HCT116 (cell line): ENCODE measurements around the gene FREM1. TPM values are rescaled to one million over a fixed set of nuclear protein-coding genes. Genes with fewer than 3 reads are reported as not detected.

ENCODE experiments used
- ATAC-seq: fragments of 200-7000 bp; cut with Tn5 transposase; 2 replicates; pipeline ENCODE4 v1.9.1; 2020; ENCODE audit warnings: mild to moderate bottlenecking, moderate library complexity
- BruUV-seq: library from RNA; stranded (reverse); fragments of 400-500 nt; replicated peaks from 2 replicates; lab custom pipeline; 2021; lab: Mats Ljungman, UMichigan
- CTCF ChIA-PET: fragments of 300-600 bp; sonication (Branson Sonifier 250); formaldehyde crosslinking; loops from one replicate; lab custom pipeline; 2021; ENCODE audit warnings: antibody characterized with exemption; lab: Charles Lee
- POLR2A ChIA-PET: fragments of 300-600, 350-600 bp; sonication (Branson Sonifier 250); formaldehyde crosslinking; loops from one replicate; lab custom pipeline; 2021; ENCODE audit warnings: antibody characterized with exemption; lab: Charles Lee
- RAD21 ChIA-PET, 2 experiments: fragments of 300-600 bp; sonication (Branson Sonifier 250); formaldehyde crosslinking; loops; one replicate each; lab custom pipeline; 2023; ENCODE audit warnings: low total read pairs in 2 of 2; ENCODE audit not compliant: uncharacterized antibody in 2 of 2, unreplicated experiment in 2 of 2, low non-redundant PET in 1 of 2; lab: Charles Lee
- DNase-seq: peaks from one replicate; pipeline ENCODE4 v3.0.0-alpha.2; 2010; ENCODE audit warnings: low read depth, low spot score
- H2AFZ ChIP-seq: fragments of 200-600 bp; shearing (Covaris generic), sonication (generic); 2 replicates; pipeline ENCODE4 v1.6.1; 2017; ENCODE audit warnings: low read depth, mixed run types, mixed read lengths, antibody characterized with exemption, low read length; ENCODE audit not compliant: poor library complexity, severe bottlenecking
- H3K27ac ChIP-seq: 2 replicates; pipeline ENCODE4 v1.5.1; 2012; ENCODE audit warnings: low read depth, low read length
- H3K27me3 ChIP-seq: fragments of 200-600 bp; sonication (generic); 2 replicates; pipeline ENCODE4 v1.6.1; 2016; ENCODE audit warnings: mixed run types, low read length, mixed read lengths; ENCODE audit not compliant: insufficient read depth
- H3K36me3 ChIP-seq, 2 experiments: fragments of 200-500 bp in 1 of 2; fragments of 200-600 bp in 1 of 2; sonication (Bioruptor generic) in 1 of 2; sonication (generic) in 1 of 2; 2 replicates each; pipeline versions ENCODE4 v1.5.1 to v1.6.1; 2014 to 2016; ENCODE audit warnings: low read length in 2 of 2, inconsistent platforms in 1 of 2, mixed read lengths in 1 of 2, mixed run types in 1 of 2; ENCODE audit not compliant: insufficient read depth in 2 of 2, control insufficient read depth in 1 of 2
- H3K4me1 ChIP-seq, 2 experiments: fragments of 200-600 bp in 1 of 2; sonication (generic) in 1 of 2; 2 replicates each; pipeline versions ENCODE4 v1.5.1 to v1.6.1; 2012 to 2017; ENCODE audit warnings: low read length in 2 of 2, inconsistent platforms in 1 of 2, mild to moderate bottlenecking in 1 of 2, mixed read lengths in 1 of 2, mixed run types in 1 of 2, moderate library complexity in 1 of 2; ENCODE audit not compliant: insufficient read depth in 2 of 2, control insufficient read depth in 1 of 2
- H3K4me2 ChIP-seq: fragments of 200-600 bp; sonication (generic); 2 replicates; pipeline ENCODE4 v1.6.1; 2017; ENCODE audit warnings: mixed run types, low read length, mixed read lengths
- H3K4me3 ChIP-seq, 2 experiments: fragments of 200-600 bp in 1 of 2; sonication (generic) in 1 of 2; replicated peaks in 1 of 2; 2 replicates each; pipeline ENCODE4 v1.5.1; 2011 to 2016; ENCODE audit warnings: low read length in 2 of 2, control low read depth in 1 of 2, low read depth in 1 of 2, mild to moderate bottlenecking in 1 of 2, mixed read lengths in 1 of 2, mixed run types in 1 of 2
- H3K79me2 ChIP-seq: fragments of 200-600 bp; sonication (generic); 2 replicates; pipeline ENCODE4 v1.6.1; 2017; ENCODE audit warnings: mild to moderate bottlenecking, mixed run types, low read length, moderate library complexity, mixed read lengths; ENCODE audit not compliant: insufficient read depth
- H3K9ac ChIP-seq: fragments of 200-600 bp; sonication (generic); 2 replicates; pipeline ENCODE4 v1.6.1; 2016; ENCODE audit warnings: low read length, mixed read lengths
- H3K9me2 ChIP-seq: fragments of 200-600 bp; sonication (generic), shearing (Covaris generic); 2 replicates; pipeline ENCODE4 v1.6.1; 2017; ENCODE audit warnings: mixed run types, mild to moderate bottlenecking, moderate library complexity; ENCODE audit not compliant: insufficient read depth
- H3K9me3 ChIP-seq, 2 experiments: fragments of 200-500 bp in 1 of 2; fragments of 200-600 bp in 1 of 2; sonication (Bioruptor generic) in 1 of 2; sonication (generic) in 1 of 2; 2 replicates each; pipeline ENCODE4 v1.6.1; 2014 to 2017; ENCODE audit warnings: low read length in 2 of 2, mixed read lengths in 2 of 2, inconsistent platforms in 1 of 2, low read depth in 1 of 2, mild to moderate bottlenecking in 1 of 2, mixed run types in 1 of 2, moderate library complexity in 1 of 2; ENCODE audit not compliant: control insufficient read depth in 1 of 2, insufficient read depth in 1 of 2
- H4K20me1 ChIP-seq: fragments of 200-600 bp; sonication (generic), shearing (Covaris generic); 2 replicates; pipeline ENCODE4 v1.6.1; 2017; ENCODE audit warnings: mixed run types, mild to moderate bottlenecking, moderate library complexity; ENCODE audit not compliant: insufficient read depth
- CEBPB ChIP-seq: IDR thresholded peaks from 2 replicates; pipeline ENCODE4 v1.6.1; 2012; ENCODE audit warnings: low read depth
- CTCF ChIP-seq, 3 experiments: fragments of 200-600 bp in 1 of 3; sonication (generic) in 1 of 3; IDR thresholded peaks in 2 of 3; conservative IDR thresholded peaks in 1 of 3; 2 replicates each; pipeline ENCODE4 v1.5.1; 2012 to 2017; ENCODE audit warnings: low read depth in 2 of 3, low read length in 2 of 3, antibody characterized with exemption in 1 of 3, borderline replicate concordance in 1 of 3, control low read depth in 1 of 3, mild to moderate bottlenecking in 1 of 3, mixed read lengths in 1 of 3, mixed run types in 1 of 3, moderate library complexity in 1 of 3; ENCODE audit not compliant: insufficient read depth in 1 of 3
- ELF1 ChIP-seq: IDR thresholded peaks from 2 replicates; pipeline ENCODE4 v1.6.1; 2012; ENCODE audit warnings: low read depth, borderline replicate concordance
- EZH2 ChIP-seq: fragments of 200-600 bp; sonication (generic); IDR thresholded peaks from 2 replicates; pipeline ENCODE4 v1.6.1; 2017; ENCODE audit warnings: antibody characterized with exemption, mixed run types
- JUND ChIP-seq: IDR thresholded peaks from 2 replicates; pipeline ENCODE4 v1.6.1; 2012
- MAX ChIP-seq: IDR thresholded peaks from 2 replicates; pipeline ENCODE4 v1.6.1; 2012
- POLR2A ChIP-seq: IDR thresholded peaks from 2 replicates; pipeline ENCODE4 v1.7.0; 2011; ENCODE audit warnings: borderline replicate concordance; ENCODE audit not compliant: insufficient read depth, insufficient read length; ENCODE audit errors: extremely low read depth
- RAD21 ChIP-seq: IDR thresholded peaks from 2 replicates; pipeline ENCODE4 v1.6.1; 2012; ENCODE audit warnings: low read depth, mild to moderate bottlenecking
- SIN3A ChIP-seq: IDR thresholded peaks from 2 replicates; pipeline ENCODE4 v1.6.1; 2012; ENCODE audit warnings: low read depth
- SRF ChIP-seq: IDR thresholded peaks from 2 replicates; pipeline ENCODE4 v1.6.1; 2012; ENCODE audit warnings: low read depth
- YY1 ChIP-seq: IDR thresholded peaks from 2 replicates; pipeline ENCODE4 v1.6.1; 2011; ENCODE audit warnings: low read length, low read depth, moderate library complexity, mild to moderate bottlenecking; ENCODE audit not compliant: insufficient replicate concordance; ENCODE audit errors: extremely low read depth
- ZBTB33 ChIP-seq: IDR thresholded peaks from 2 replicates; pipeline ENCODE4 v1.6.1; 2011; ENCODE audit warnings: mild to moderate bottlenecking, low read length, moderate library complexity; ENCODE audit not compliant: insufficient replicate concordance; ENCODE audit errors: extremely low read depth
- ZNF274 ChIP-seq: fragments of 200-500 bp; sonication (Bioruptor generic); IDR thresholded peaks from 2 replicates; pipeline ENCODE4 v1.6.1; 2014; ENCODE audit warnings: mild to moderate bottlenecking, low read depth, low read length, inconsistent platforms
- intact Hi-C: fragments of 100-400 bp; cut with micrococcal nuclease; formaldehyde crosslinking; loops from 2 replicates; pipeline ENCODE4 v1.10.0; 2022
- total RNA-seq: library from RNA; stranded (reverse); gene quantifications from one replicate; pipeline ENCODE4 v1.2.1, GENCODE V29; 2021; ENCODE audit not compliant: unreplicated experiment

FREM1 gene
- total RNA-seq, 1 experiment from 2014 or later: 0.12 TPM

GRCh38 chr9:14935106-14935751 is 25.0 kb upstream of the FREM1 start:
- H3K79me2 ChIP-seq: no peaks in the 10 kb centered on the region
- intact Hi-C loops: no loop called here
- no peak for DNase-seq
- POLR2A ChIA-PET: no interaction called here
- TF ChIP-seq RAD21 (no peak), POLR2A (no peak), CEBPB (no peak), SRF (no peak), JUND (no peak), ELF1 (no peak), MAX (no peak), CTCF (IDR thresholded peaks at IDR 0.05 in 2 of 3, conservative IDR thresholded peaks at IDR 0.05 in 1 of 3; ENCODE audit: borderline replicate concordance in 1 of 3, insufficient read depth in 1 of 3, low read depth in 2 of 3, low read length in 2 of 3) (no peak), SIN3A (no peak), EZH2 (no peak), ZNF274 (no peak), ZBTB33 (no peak), YY1 (no peak)
- TF ChIP-seq, all 23 proteins: peak for 0
- Histone ChIP-seq H3K27ac (no peak overlapping the region), H3K9ac (no peak overlapping the region), H2AFZ (no peak overlapping the region), H3K9me2 (no peaks in the 10 kb centered on the region), H3K4me2 (no peak overlapping the region), H3K4me3 (no peak overlapping the region), H3K36me3 (no peaks in the 10 kb centered on the region), H3K27me3 (no peaks in the 10 kb centered on the region), H4K20me1 (no peaks in the 10 kb centered on the region), H3K4me1 (no peaks in the 10 kb centered on the region), H3K9me3 (no peaks in the 10 kb centered on the region)
- no TSS peak for BruUV-seq
- CTCF ChIA-PET: no interaction called here
- RAD21 ChIA-PET: no interaction called here
- ATAC-seq: no peak
